MCF 10A (cell line): ENCODE results near the gene VIT. TPM values are rescaled to one million over a fixed set of nuclear protein-coding genes. Genes with fewer than 3 reads are reported as not detected.

Source experiments
- BruUV-seq: library from RNA; stranded (reverse); fragments of 400-500 nt; replicated peaks from 2 replicates; lab custom pipeline; 2021; lab: Mats Ljungman, UMichigan
- CTCF ChIA-PET: fragments of 300-600 bp; sonication (Branson Sonifier 250); formaldehyde crosslinking; extraction: SDS; loops from one replicate; lab custom pipeline; 2021; ENCODE audit warnings: antibody characterized with exemption, inconsistent platforms; lab: Yijun Ruan, JAX
- POLR2A ChIA-PET: fragments of 300-600, 350-650 bp; sonication (Branson Sonifier 250); formaldehyde crosslinking; extraction: SDS; loops from one replicate; lab custom pipeline; 2020; ENCODE audit warnings: antibody characterized with exemption, inconsistent platforms; lab: Yijun Ruan, JAX
- DNase-seq: peaks from one replicate; pipeline ENCODE4 v3.0.0-alpha.2; 2018; ENCODE audit not compliant: unreplicated experiment
- H3K27ac Mint-ChIP-seq: one replicate; pipeline ENCODE4 v1.8.0; 2022; ENCODE audit warnings: mild to moderate bottlenecking, low read depth, mixed read lengths; ENCODE audit not compliant: unreplicated experiment
- H3K27me3 Mint-ChIP-seq: one replicate; pipeline ENCODE4 v1.8.0; 2022; ENCODE audit warnings: mixed read lengths; ENCODE audit not compliant: insufficient read depth, unreplicated experiment
- H3K36me3 Mint-ChIP-seq: one replicate; pipeline ENCODE4 v1.8.0; 2022; ENCODE audit warnings: mild to moderate bottlenecking, moderate library complexity, mixed read lengths; ENCODE audit not compliant: insufficient read depth, unreplicated experiment
- H3K4me1 Mint-ChIP-seq: one replicate; pipeline ENCODE4 v1.8.0; 2022; ENCODE audit warnings: mixed read lengths; ENCODE audit not compliant: insufficient read depth, unreplicated experiment
- H3K4me3 Mint-ChIP-seq: one replicate; pipeline ENCODE4 v1.8.0; 2022; ENCODE audit warnings: mild to moderate bottlenecking, moderate library complexity, mixed read lengths; ENCODE audit not compliant: unreplicated experiment
- H3K9me3 Mint-ChIP-seq: one replicate; pipeline ENCODE4 v1.8.0; 2022; ENCODE audit warnings: mixed read lengths; ENCODE audit not compliant: unreplicated experiment
- intact Hi-C: fragments of 100-400 bp; cut with micrococcal nuclease; formaldehyde crosslinking; loops from 2 replicates; pipeline ENCODE4 v1.14.1; 2022
- total RNA-seq: library from RNA; stranded (reverse); gene quantifications from 2 replicates; pipeline ENCODE4 v1.2.3, GENCODE V29; 2022
- TF ChIP-seq, protein P1 (sequence below): fragments of 200-600 bp; IDR thresholded peaks from one replicate; pipeline ENCODE4 v1.8.0; 2022; ENCODE audit warnings: antibody characterized with exemption, mild to moderate bottlenecking; ENCODE audit not compliant: unreplicated experiment

Gene VIT
- total RNA-seq, 1 experiment from 2014 or later, result not detected

- Mint-ChIP-seq H3K36me3 (no peaks in the 10 kb centered on the region), H3K4me3 (no peak overlapping the region), H3K4me1 (no peaks in the 10 kb centered on the region), H3K27me3 (no peaks in the 10 kb centered on the region), H3K27ac (no peak overlapping the region), H3K9me3 (no peaks in the 10 kb centered on the region)
- CTCF ChIA-PET, result interaction anchor here (0.6 to 0.7 kb wide), 2 partner anchors 117 to 1873 kb away, joined by 3 read pairs; no protein-coding TSS in a partner anchor
- intact Hi-C loops, result no loop called here
- DNase-seq, result no peak
- TF ChIP-seq, protein P1, sequence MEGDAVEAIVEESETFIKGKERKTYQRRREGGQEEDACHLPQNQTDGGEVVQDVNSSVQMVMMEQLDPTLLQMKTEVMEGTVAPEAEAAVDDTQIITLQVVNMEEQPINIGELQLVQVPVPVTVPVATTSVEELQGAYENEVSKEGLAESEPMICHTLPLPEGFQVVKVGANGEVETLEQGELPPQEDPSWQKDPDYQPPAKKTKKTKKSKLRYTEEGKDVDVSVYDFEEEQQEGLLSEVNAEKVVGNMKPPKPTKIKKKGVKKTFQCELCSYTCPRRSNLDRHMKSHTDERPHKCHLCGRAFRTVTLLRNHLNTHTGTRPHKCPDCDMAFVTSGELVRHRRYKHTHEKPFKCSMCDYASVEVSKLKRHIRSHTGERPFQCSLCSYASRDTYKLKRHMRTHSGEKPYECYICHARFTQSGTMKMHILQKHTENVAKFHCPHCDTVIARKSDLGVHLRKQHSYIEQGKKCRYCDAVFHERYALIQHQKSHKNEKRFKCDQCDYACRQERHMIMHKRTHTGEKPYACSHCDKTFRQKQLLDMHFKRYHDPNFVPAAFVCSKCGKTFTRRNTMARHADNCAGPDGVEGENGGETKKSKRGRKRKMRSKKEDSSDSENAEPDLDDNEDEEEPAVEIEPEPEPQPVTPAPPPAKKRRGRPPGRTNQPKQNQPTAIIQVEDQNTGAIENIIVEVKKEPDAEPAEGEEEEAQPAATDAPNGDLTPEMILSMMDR, result no peak
- no TSS peak for BruUV-seq
- POLR2A ChIA-PET, result no interaction called here
These were observed 75.2 kb downstream of the VIT start for GRCh38 chr2:36771671-36772070.

DNA sequence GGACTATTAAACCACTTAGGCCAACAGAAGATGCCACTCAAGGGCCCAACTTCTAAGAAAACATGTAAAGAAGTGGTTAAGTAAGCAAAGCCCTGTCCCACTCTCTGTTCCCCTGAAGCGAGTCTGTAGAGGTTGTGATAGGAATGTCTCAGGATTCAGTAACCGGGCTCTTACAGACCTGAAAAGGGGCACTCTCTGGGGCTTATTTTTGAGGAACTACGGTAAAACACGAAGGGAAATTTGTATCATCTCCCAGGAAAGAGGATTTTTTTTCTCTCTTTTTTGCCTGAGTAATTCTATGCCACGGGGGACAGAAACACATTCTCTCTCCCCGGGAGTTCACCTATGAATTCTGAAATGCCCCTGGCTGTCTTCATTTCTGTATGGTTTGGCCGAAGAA lies 77.4 kb downstream of the VIT start:
- TF ChIP-seq, protein P1, result no peak
- POLR2A ChIA-PET, result no interaction called here
- DNase-seq, result no peak
- Mint-ChIP-seq H3K27me3 (no peaks in the 10 kb centered on the region), H3K27ac (no peak overlapping the region), H3K4me3 (no peak overlapping the region), H3K36me3 (no peaks in the 10 kb centered on the region), H3K9me3 (no peaks in the 10 kb centered on the region), H3K4me1 (no peaks in the 10 kb centered on the region)
- CTCF ChIA-PET, result interaction anchor here (1.4 to 4.2 kb wide), 4 partner anchors 8 to 12 kb away, joined by 6 to 32 read pairs (median 8); no protein-coding TSS in a partner anchor
- intact Hi-C loops, result no loop called here
- BruUV-seq, result no TSS peak

DNA sequence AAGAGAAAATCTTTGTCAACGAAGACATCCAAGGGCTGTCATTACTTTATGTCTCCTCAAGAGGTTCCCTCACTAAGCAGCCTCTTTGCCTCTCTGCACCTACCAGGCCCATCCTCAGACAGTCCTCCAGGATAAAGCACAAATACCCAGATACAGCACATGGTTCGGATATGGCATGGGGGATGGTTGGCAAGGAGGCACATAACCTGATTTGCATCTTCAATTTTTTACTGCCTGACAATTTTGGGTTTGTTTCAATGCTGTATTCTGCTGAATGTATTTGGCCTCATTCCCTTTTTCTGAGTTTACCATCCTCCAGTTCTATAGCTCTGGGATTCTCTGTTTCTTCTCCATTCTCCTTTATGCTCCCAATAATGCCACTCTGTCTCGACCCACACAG lies 78.8 kb downstream of the VIT start:
- CTCF ChIA-PET, result interaction anchor here (0.6 to 4.2 kb wide), 4 partner anchors 10 to 380 kb away, joined by 3 to 32 read pairs (median 4); no protein-coding TSS in a partner anchor
- no peaks in the 10 kb centered on the region for H3K36me3 Mint-ChIP-seq

DNA sequence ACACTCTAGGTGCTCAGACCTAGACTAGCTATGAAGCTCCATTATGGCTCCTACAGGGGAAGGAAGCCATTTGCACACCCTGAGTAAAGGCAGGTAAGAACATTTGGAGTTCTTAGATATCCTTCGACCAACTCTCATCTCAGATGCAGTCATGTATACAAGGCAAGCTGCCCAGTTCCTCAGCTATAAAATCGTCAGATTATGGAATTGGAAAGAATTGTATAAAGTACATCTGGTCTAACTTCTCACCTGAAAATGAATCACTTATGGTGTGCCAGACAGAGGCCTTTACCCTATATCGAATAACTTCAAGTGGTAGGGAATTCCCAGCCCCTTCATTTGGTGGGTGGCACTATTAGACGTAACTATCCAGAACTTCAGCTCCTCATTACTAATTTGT lies 79.3 kb downstream of the VIT start:
- no peak for DNase-seq
- CTCF ChIA-PET, result interaction anchor here (0.6 to 4.2 kb wide), 4 partner anchors 10 to 379 kb away, joined by 3 to 32 read pairs (median 4); no protein-coding TSS in a partner anchor
- no TSS peak for BruUV-seq
- POLR2A ChIA-PET, result interaction anchor here (0.7 kb wide), 1 partner anchor 114 kb away, joined by 5 read pairs; no protein-coding TSS in a partner anchor
- Mint-ChIP-seq H3K27ac (no peak overlapping the region), H3K4me1 (no peaks in the 10 kb centered on the region), H3K36me3 (no peaks in the 10 kb centered on the region), H3K9me3 (no peaks in the 10 kb centered on the region), H3K27me3 (no peaks in the 10 kb centered on the region), H3K4me3 (no peak overlapping the region)
- TF ChIP-seq, protein P1, result no peak
- intact Hi-C loops, result no loop called here

More for the DNA sequence above, 78.8 kb downstream of the VIT start:
- TF ChIP-seq, protein P1, result no peak
- Mint-ChIP-seq H3K4me1 (no peaks in the 10 kb centered on the region), H3K4me3 (no peak overlapping the region), H3K9me3 (no peaks in the 10 kb centered on the region), H3K27ac (no peak overlapping the region), H3K27me3 (no peaks in the 10 kb centered on the region)
- BruUV-seq, result no TSS peak
- POLR2A ChIA-PET, result interaction anchor here (0.7 to 1.0 kb wide), 2 partner anchors 9 to 115 kb away, joined by 3 to 5 read pairs; no protein-coding TSS in a partner anchor
- DNase-seq, result no peak
- intact Hi-C loops, result no loop called here
